ENCODE results near the gene SELENON.

The SELENON gene

GRCh38 chr1:25758466-25759070, 41.4 kb upstream of the SELENON start:
- TF ChIP-seq USF1 (IDR thresholded peaks at IDR 0.05), result no peak

- TF ChIP-seq CEBPB (IDR thresholded peaks at IDR 0.05), result no peak
Measured at GRCh38 chr1:25760122-25760719, 39.8 kb upstream of the SELENON start.

GRCh38 chr1:25760871-25761270, 39.1 kb upstream of the SELENON start:
- TF ChIP-seq TAF1 (IDR thresholded peaks at IDR 0.05; ENCODE audit: low read depth) (no peak), TEAD4 (IDR thresholded peaks at IDR 0.05) (no peak), TCF12 (IDR thresholded peaks at IDR 0.05; ENCODE audit: low read depth) (no peak), CEBPB (IDR thresholded peaks at IDR 0.05) (no peak), YY1 (IDR thresholded peaks at IDR 0.05; ENCODE audit: low read depth) (no peak), RAD21 (IDR thresholded peaks at IDR 0.05; ENCODE audit: low read depth) (no peak), REST (IDR thresholded peaks at IDR 0.05; ENCODE audit: low read depth) (no peak), CREB1 (IDR thresholded peaks at IDR 0.05; ENCODE audit: low read depth) (no peak), FOXM1 (IDR thresholded peaks at IDR 0.05; ENCODE audit: borderline replicate concordance, low read depth) (no peak)

GRCh38 chr1:25763493-25763892, 36.5 kb upstream of the SELENON start:
- TF ChIP-seq USF1 (IDR thresholded peaks at IDR 0.05), result no peak
- no peak for TF ChIP-seq RAD21 (IDR thresholded peaks at IDR 0.05; ENCODE audit: low read depth)
- no peak for TF ChIP-seq FOXM1 (IDR thresholded peaks at IDR 0.05; ENCODE audit: borderline replicate concordance, low read depth)
- no peak for TF ChIP-seq TAF1 (IDR thresholded peaks at IDR 0.05; ENCODE audit: low read depth)
- TF ChIP-seq TEAD4 (IDR thresholded peaks at IDR 0.05), result no peak
- no peak for TF ChIP-seq EGR1 (IDR thresholded peaks at IDR 0.05)
- no peak for TF ChIP-seq NFIC (IDR thresholded peaks at IDR 0.05)
- TF ChIP-seq EP300 (IDR thresholded peaks at IDR 0.05; ENCODE audit: borderline replicate concordance), result no peak
- no peak for TF ChIP-seq REST (IDR thresholded peaks at IDR 0.05; ENCODE audit: low read depth)
- TF ChIP-seq ZBTB7A (IDR thresholded peaks at IDR 0.05; ENCODE audit: low read depth), result no peak
- TF ChIP-seq CREB1 (IDR thresholded peaks at IDR 0.05; ENCODE audit: low read depth), result no peak
- TF ChIP-seq TCF12 (IDR thresholded peaks at IDR 0.05; ENCODE audit: low read depth), result no peak
- no peak for TF ChIP-seq CEBPB (IDR thresholded peaks at IDR 0.05)
- TF ChIP-seq YY1 (IDR thresholded peaks at IDR 0.05; ENCODE audit: low read depth), result no peak
- no peak for TF ChIP-seq MAX (IDR thresholded peaks at IDR 0.05)

- TF ChIP-seq REST (IDR thresholded peaks at IDR 0.05; ENCODE audit: low read depth) (no peak), TCF12 (IDR thresholded peaks at IDR 0.05; ENCODE audit: low read depth) (no peak), FOXM1 (IDR thresholded peaks at IDR 0.05; ENCODE audit: borderline replicate concordance, low read depth) (no peak), USF1 (IDR thresholded peaks at IDR 0.05) (0 out of 2 replicates have a peak, but pooled peaks have one; percentile 44)
Measured at GRCh38 chr1:25765136-25765922, 34.7 kb upstream of the SELENON start.
